OCI-LY7 (cell line): ENCODE results near the gene BMAL1. TPM values are rescaled to one million over a fixed set of nuclear protein-coding genes. Genes with fewer than 3 reads are reported as not detected.

Experiments used
- BruUV-seq: library from RNA; stranded (reverse); fragments of 400-500 nt; replicated peaks from 2 replicates; lab custom pipeline; 2021; lab: Mats Ljungman, UMichigan
- CTCF ChIA-PET: fragments of 300-600 bp; sonication (Branson Sonifier 250); formaldehyde crosslinking; loops from one replicate; lab custom pipeline; 2022; ENCODE audit warnings: antibody characterized with exemption; ENCODE audit not compliant: unreplicated experiment; lab: Charles Lee
- POLR2A ChIA-PET: fragments of 300-600 bp; sonication (Branson Sonifier 250); formaldehyde crosslinking; loops from one replicate; lab custom pipeline; 2022; ENCODE audit warnings: antibody characterized with exemption; lab: Charles Lee
- DNase-seq: peaks from one replicate; pipeline ENCODE4 v3.0.0-alpha.2; 2015; ENCODE audit warnings: low spot score
- H2AFZ ChIP-seq: fragments of 200-600 bp; sonication (generic), shearing (Covaris generic); 2 replicates; pipeline ENCODE4 v1.6.1; 2014; ENCODE audit warnings: mild to moderate bottlenecking, antibody characterized with exemption, low read length, moderate library complexity
- H3K27ac ChIP-seq: fragments of 200-600 bp; sonication (generic); 2 replicates; pipeline ENCODE4 v1.5.1; 2014; ENCODE audit warnings: mixed run types, low read depth, mild to moderate bottlenecking, moderate library complexity, low read length, inconsistent platforms; ENCODE audit not compliant: poor library complexity, severe bottlenecking
- H3K36me3 ChIP-seq: fragments of 200-600 bp; sonication (generic); 2 replicates; pipeline ENCODE4 v1.6.1; 2014; ENCODE audit warnings: mild to moderate bottlenecking, antibody characterized with exemption, low read length, moderate library complexity, mixed read lengths; ENCODE audit not compliant: insufficient read depth
- H3K4me1 ChIP-seq: fragments of 200-600 bp; sonication (generic); 2 replicates; pipeline ENCODE4 v1.5.1; 2014; ENCODE audit warnings: mild to moderate bottlenecking, low read length; ENCODE audit not compliant: insufficient read depth, poor library complexity, severe bottlenecking
- H3K4me2 ChIP-seq: fragments of 200-600 bp; sonication (generic); 2 replicates; pipeline ENCODE4 v1.6.1; 2014; ENCODE audit warnings: mild to moderate bottlenecking, low read length
- H3K4me3 ChIP-seq: fragments of 200-600 bp; sonication (generic); 2 replicates; pipeline ENCODE4 v1.5.1; 2014; ENCODE audit warnings: mild to moderate bottlenecking, low read depth, low read length; ENCODE audit not compliant: poor library complexity, severe bottlenecking
- H3K79me2 ChIP-seq: fragments of 200-600 bp; sonication (generic); 2 replicates; pipeline ENCODE4 v1.6.1; 2016; ENCODE audit warnings: low read depth, mild to moderate bottlenecking, low read length, moderate library complexity, mixed read lengths; ENCODE audit not compliant: insufficient read depth
- H3K9me2 ChIP-seq: fragments of 200-600 bp; sonication (generic); 2 replicates; pipeline ENCODE4 v1.6.1; 2016; ENCODE audit warnings: mild to moderate bottlenecking, low read length, mixed read lengths; ENCODE audit not compliant: insufficient read depth
- H3K9me3 ChIP-seq: fragments of 200-600 bp; sonication (generic); 2 replicates; pipeline ENCODE4 v1.6.1; 2014; ENCODE audit warnings: mild to moderate bottlenecking, mixed run types, low read length, mixed read lengths
- H4K20me1 ChIP-seq: fragments of 200-600 bp; sonication (generic); 2 replicates; pipeline ENCODE4 v1.6.1; 2014; ENCODE audit warnings: mild to moderate bottlenecking, antibody characterized with exemption, low read length, moderate library complexity, mixed read lengths; ENCODE audit not compliant: insufficient read depth
- CTCF ChIP-seq: fragments of 200-600 bp; sonication (generic); conservative IDR thresholded peaks from 2 replicates; pipeline ENCODE4 v1.5.1; 2014; ENCODE audit warnings: mild to moderate bottlenecking, antibody characterized with exemption, low read length, moderate library complexity, mixed read lengths
- EZH2phosphoT487 ChIP-seq: fragments of 200-600 bp; sonication (generic); IDR thresholded peaks from 2 replicates; pipeline ENCODE4 v1.6.1; 2018; ENCODE audit warnings: low read depth, borderline replicate concordance, mild to moderate bottlenecking, mixed run types, antibody characterized with exemption, low read length, moderate library complexity, mixed read lengths
- intact Hi-C: fragments of 100-400 bp; cut with micrococcal nuclease; formaldehyde crosslinking; loops from one replicate; pipeline ENCODE4 v1.10.0; 2022; ENCODE audit not compliant: unreplicated experiment
- total RNA-seq, 2 experiments: library from RNA; depleted of rRNA in 1 of 2; stranded (reverse); fragments of >200 nt in 1 of 2; shearing (Covaris generic) in 1 of 2; gene quantifications; 2 replicates each; pipeline ENCODE4 v1.2.3, GENCODE V29; 2014 to 2022

BMAL1 gene
- total RNA-seq, 2 experiments from 2014 or later: not detected

DNA sequence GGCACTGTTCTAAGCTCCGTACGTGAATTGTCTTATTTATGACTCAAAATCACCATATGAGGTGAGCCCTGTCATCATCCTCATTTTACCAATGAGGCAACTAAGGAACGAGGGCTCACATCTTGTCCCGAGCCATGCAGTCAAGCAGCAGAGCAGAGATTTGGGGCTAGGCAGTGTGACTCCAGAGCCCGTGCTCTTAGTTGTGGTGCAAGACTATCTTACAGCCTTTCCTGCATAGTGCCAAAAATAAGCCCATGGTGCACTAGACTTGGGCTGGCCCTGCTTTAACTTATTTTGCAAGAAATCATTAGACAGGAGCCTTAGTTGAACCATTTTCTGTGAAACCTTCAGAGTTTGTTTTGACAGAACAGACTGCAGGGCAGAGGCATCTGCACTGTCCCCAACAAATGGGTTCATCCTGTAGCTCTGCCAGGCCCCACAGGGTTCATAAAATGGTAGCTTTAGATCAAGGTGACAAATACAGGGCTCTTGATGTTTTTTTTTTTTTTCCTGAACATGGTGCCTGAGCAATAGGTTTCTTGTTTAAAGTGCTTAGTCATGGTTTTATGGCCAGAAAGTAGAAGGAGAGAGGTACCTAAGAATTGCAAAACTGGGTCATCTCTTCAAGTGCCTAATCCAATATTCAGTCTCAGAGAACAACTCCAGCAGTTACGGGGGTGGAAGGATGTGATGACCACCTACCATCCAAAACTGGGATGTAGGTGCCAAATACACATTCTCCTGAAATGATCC, 56.6 kb downstream of the BMAL1 start:
- Histone ChIP-seq H3K36me3 (no peaks in the 10 kb centered on the region), H3K4me1 (no peaks in the 10 kb centered on the region), H3K9me3 (no peaks in the 10 kb centered on the region), H3K4me3 (no peak overlapping the region), H2AFZ (no peak overlapping the region), H3K9me2 (no peaks in the 10 kb centered on the region), H4K20me1 (no peaks in the 10 kb centered on the region), H3K27ac (no peak overlapping the region), H3K4me2 (no peak overlapping the region), H3K79me2 (no peaks in the 10 kb centered on the region)
- CTCF ChIA-PET: no interaction called here
- BruUV-seq: no TSS peak
- TF ChIP-seq CTCF (no peak), EZH2phosphoT487 (no peak)
- intact Hi-C loops: no loop called here
- POLR2A ChIA-PET: no interaction called here
- DNase-seq: no peak

GRCh38 chr11:13335319-13335718, 57.7 kb downstream of the BMAL1 start:
- H3K36me3 ChIP-seq: no peaks in the 10 kb centered on the region
- no peaks in the 10 kb centered on the region for H3K79me2 ChIP-seq
- H3K4me3 ChIP-seq: no peak overlapping the region
- no peak overlapping the region for H2AFZ ChIP-seq
- no peak overlapping the region for H3K27ac ChIP-seq
- H4K20me1 ChIP-seq: no peaks in the 10 kb centered on the region
- H3K4me2 ChIP-seq: no peak overlapping the region
- peak; percentile 91 for TF ChIP-seq CTCF
- TF ChIP-seq EZH2phosphoT487: no peak
- H3K9me2 ChIP-seq: no peaks in the 10 kb centered on the region
- POLR2A ChIA-PET: interaction anchor here (0.5 to 0.7 kb wide), 2 partner anchors 17 to 113 kb away, joined by 3 read pairs; no protein-coding TSS in a partner anchor
- H3K4me1 ChIP-seq: no peaks in the 10 kb centered on the region
- DNase-seq: peak; percentile 41
- intact Hi-C loops: no loop called here
- H3K9me3 ChIP-seq: no peaks in the 10 kb centered on the region
- no TSS peak for BruUV-seq
- CTCF ChIA-PET: interaction anchor here (0.7 kb wide), 1 partner anchor 14 kb away, joined by 3 read pairs; no protein-coding TSS in a partner anchor
